AG04449 (cell line): Measurements from ENCODE around the gene PFN1.
A peak's percentile ranks its signal among the peaks of the same experiment; 100 is the strongest.
"Not testable (repeated sequence)": the region's sequence is repeated elsewhere in the genome, so short reads cannot be mapped to it uniquely, and the experiment has no call there.

Experiments used
- CTCF ChIA-PET: fragments of 350-600 bp; formaldehyde crosslinking; extraction: SDS; loops from one replicate; lab custom pipeline; 2021; ENCODE audit warnings: antibody characterized with exemption; lab: Yijun Ruan, JAX
- POLR2A ChIA-PET: fragments of 400-600, 350-600 bp; formaldehyde crosslinking; extraction: SDS; loops from one replicate; lab custom pipeline; 2020; ENCODE audit warnings: antibody characterized with exemption, inconsistent platforms; lab: Yijun Ruan, JAX
- DNase-seq: peaks from one replicate; pipeline ENCODE4 v3.0.0-alpha.2; 2010; ENCODE audit warnings: low read depth, low spot score
- H3K4me3 ChIP-seq: 2 replicates; pipeline ENCODE4 v1.5.1; 2011; ENCODE audit warnings: low read depth, mild to moderate bottlenecking, control low read depth, low read length
- CTCF ChIP-seq: IDR thresholded peaks from one replicate; pipeline ENCODE4 v1.5.1; 2011; ENCODE audit warnings: mild to moderate bottlenecking, moderate library complexity, low read length, control low read depth, inconsistent platforms; ENCODE audit not compliant: insufficient read depth; ENCODE audit errors: missing control alignments

Gene PFN1

GRCh38 chr17:4908301-4908700 lies 40.0 kb downstream of the PFN1 start:
- CTCF ChIA-PET: interaction anchor here (0.6 to 6.7 kb wide), 27 partner anchors 9 to 226 kb away, joined by 3 to 93 read pairs (median 4); partner anchors contain the start of genes ARRB2, C17orf107, CAMTA2 and INCA1
- TF ChIP-seq CTCF: no peak
- POLR2A ChIA-PET: interaction anchor here (0.9 to 1.8 kb wide), 4 partner anchors 32 to 112 kb away, joined by 4 to 8 read pairs (median 5); partner anchors contain the start of genes PSMB6, RNF167, SLC25A11 and SPAG7
- H3K4me3 ChIP-seq: no peak overlapping the region
- no peak for DNase-seq

DNA sequence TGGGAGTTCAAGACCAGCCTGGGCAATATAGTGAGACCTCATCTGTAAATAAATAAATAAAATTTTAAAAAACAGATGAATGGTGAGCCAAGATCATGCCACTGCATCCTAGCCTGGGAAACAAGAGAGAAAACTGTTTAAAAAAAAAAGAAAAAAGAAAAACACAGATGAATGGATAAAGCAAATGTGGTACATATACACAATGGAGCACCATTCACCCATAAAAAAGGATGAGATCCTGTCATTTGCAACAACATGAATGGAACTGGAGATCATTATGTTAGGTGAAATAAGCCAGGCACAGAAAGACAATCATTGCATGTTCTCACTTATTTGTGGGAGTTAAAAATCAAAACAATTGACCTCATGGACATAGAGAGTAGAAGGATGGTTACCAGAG lies 41.7 kb downstream of the PFN1 start:
- H3K4me3 ChIP-seq, DNase-seq, POLR2A ChIA-PET: not testable (repeated sequence)
- CTCF ChIA-PET: interaction anchor here (1.0 to 2.4 kb wide), 3 partner anchors 13 to 156 kb away, joined by 3 to 11 read pairs (median 10); no protein-coding TSS in a partner anchor

- ChIA-PET POLR2A (interaction anchor here (1.0 to 1.1 kb wide), 3 partner anchors 107 to 182 kb away, joined by 3 read pairs; partner anchors contain the start of gene PSMB6), CTCF (interaction anchor here (0.6 to 6.1 kb wide), 18 partner anchors 9 to 201 kb away, joined by 3 to 72 read pairs (median 5); partner anchors contain the start of genes ARRB2, GLTPD2, PSMB6 and RNF167)
- H3K4me3 ChIP-seq: no peak within 1 kb of the TSS
- peak; percentile 79 for TF ChIP-seq CTCF
- no peak for DNase-seq
Observed at GRCh38 chr17:4903051-4903818, 45.1 kb downstream of the PFN1 start, which contains the start of gene CHRNE. CHRNE (minus strand) TSS chr17:4903098; CDS start chr17:4903063, 35 bp downstream.

DNA sequence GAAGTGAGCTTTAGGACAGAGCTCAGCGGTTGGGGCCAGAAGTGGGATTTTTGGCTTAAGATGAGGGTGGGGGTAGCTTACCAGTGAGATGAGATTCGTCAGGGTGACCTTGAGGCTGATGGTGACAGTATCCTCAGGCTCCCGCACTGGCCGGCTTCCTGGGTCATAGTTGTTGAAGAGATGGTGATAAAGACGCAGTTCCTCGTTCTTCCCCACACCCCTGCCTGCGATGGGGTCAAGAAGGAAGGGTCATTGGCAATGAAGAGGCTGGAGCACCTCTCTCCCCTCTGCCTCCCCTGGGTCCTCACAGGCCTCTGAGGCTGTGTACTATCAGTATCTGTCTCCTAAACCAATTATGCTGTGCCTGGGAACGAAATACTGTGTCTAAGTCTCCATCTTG lies 45.8 kb downstream of the PFN1 start:
- CTCF ChIA-PET: interaction anchor here (0.8 to 6.1 kb wide), 16 partner anchors 10 to 194 kb away, joined by 3 to 72 read pairs (median 5); partner anchors contain the start of genes ARRB2, GLTPD2 and VMO1
- H3K4me3 ChIP-seq: no peak overlapping the region
- POLR2A ChIA-PET: no interaction called here
- TF ChIP-seq CTCF: no peak
- DNase-seq: no peak

DNA sequence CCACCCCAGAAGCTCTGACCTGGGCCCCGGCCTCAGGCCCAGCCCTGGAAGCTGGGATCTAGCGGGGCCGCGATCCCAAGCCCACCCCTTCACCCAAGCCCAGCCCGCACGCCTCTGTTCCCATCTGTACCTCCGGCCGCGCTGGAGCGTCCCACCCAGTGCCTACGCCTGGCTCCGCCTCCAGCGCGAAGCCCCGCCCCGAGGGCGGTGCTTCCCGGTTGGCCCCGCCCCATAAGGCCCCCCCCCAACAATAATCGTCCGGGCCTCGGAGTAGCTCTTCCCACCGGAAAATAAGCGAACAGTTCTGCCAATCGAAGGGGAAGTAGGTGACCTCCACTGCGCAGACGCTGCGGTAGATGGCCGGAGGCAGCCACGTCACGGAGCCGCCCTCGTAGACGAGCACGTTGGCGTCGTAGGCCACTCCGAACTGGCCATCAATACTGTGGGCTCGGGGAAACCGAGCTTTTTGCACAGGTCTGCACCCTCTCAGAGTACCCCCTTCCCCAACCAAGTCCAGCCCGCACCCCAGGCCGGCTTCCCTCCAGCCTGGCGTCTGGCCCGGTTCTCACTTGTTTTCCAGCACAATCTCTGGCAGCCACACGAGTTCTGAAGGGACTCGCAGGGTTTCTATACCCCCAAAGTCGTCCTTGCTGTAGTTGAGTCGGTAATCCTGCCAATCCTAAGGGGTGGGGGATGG lies 46.5 kb downstream of the PFN1 start:
- POLR2A ChIA-PET: no interaction called here
- TF ChIP-seq CTCF: no peak
- no peak for DNase-seq
- H3K4me3 ChIP-seq: no peak overlapping the region
- CTCF ChIA-PET: interaction anchor here (0.8 to 6.1 kb wide), 12 partner anchors 11 to 335 kb away, joined by 3 to 72 read pairs (median 4); partner anchors contain the start of genes ARRB2, GLTPD2 and VMO1

DNA sequence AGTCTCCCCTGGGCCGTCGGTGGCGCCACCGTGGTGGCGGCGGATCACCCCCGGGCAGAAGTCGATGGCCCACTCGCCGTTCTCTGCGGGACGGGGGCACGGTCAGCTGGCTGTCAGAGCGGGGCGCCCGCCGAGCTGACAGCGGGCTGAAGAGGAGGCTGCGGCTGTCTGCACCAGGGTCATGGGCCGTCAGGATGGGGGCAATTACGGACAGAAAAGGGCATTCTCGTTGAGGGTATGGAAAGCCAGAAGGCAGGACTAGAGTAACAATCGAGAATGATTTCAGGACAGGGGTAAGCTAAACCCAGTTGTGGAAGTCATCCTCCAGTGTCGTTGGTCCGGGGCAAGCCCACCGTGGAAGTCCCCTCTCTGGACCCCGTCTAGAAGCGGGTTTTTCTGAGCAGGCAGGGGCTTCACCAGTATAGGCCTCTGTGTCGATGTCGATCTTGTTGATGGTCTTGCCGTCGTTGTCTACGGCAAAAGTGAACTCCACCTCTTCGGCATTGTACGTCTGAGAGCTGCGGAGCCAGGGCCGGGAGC lies 47.2 kb downstream of the PFN1 start:
- no peak for TF ChIP-seq CTCF
- CTCF ChIA-PET: interaction anchor here (0.9 to 6.1 kb wide), 11 partner anchors 8 to 335 kb away, joined by 3 to 72 read pairs (median 10); partner anchors contain the start of genes ARRB2, GLTPD2 and VMO1
- POLR2A ChIA-PET: no interaction called here
- no peak for DNase-seq
- no peak overlapping the region for H3K4me3 ChIP-seq
